Measurements from ENCODE around the gene CHST9.

DNA sequence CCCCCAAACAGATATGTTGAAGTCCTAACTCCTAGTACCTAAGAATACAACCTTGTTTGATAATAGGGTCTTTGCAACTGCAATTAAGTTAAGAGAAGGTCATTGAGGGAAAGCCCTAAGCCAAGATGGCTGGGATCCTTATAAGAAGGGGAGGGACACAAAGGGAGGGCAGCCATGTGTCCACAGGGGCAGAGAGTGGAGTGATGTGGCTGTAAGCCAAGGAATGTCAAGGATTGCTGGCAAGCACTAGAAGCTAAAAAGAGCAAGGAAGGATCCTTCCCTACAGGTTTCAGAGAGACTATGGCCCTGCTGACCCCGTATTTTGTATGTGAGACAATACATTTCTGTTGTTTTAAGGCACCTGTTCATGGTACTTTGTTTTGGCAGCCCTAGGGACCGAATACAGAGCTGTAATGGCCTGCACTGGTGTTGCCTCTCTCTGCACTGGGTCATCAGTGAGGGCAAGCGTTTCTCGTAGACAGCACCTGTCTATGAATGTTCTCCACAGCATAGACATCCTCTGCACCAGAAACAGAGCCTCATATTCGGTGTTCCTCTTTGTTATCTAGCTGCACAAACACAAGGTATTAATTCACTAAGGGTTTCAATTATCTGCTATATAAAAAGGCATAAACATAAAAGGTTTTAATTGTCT lies 244.2 kb downstream of the CHST9 start:
- TF ChIP-seq, protein P1, sequence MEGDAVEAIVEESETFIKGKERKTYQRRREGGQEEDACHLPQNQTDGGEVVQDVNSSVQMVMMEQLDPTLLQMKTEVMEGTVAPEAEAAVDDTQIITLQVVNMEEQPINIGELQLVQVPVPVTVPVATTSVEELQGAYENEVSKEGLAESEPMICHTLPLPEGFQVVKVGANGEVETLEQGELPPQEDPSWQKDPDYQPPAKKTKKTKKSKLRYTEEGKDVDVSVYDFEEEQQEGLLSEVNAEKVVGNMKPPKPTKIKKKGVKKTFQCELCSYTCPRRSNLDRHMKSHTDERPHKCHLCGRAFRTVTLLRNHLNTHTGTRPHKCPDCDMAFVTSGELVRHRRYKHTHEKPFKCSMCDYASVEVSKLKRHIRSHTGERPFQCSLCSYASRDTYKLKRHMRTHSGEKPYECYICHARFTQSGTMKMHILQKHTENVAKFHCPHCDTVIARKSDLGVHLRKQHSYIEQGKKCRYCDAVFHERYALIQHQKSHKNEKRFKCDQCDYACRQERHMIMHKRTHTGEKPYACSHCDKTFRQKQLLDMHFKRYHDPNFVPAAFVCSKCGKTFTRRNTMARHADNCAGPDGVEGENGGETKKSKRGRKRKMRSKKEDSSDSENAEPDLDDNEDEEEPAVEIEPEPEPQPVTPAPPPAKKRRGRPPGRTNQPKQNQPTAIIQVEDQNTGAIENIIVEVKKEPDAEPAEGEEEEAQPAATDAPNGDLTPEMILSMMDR (IDR thresholded peaks at IDR 0.05), result no peak
- no peak for TF ChIP-seq POLR2A (IDR thresholded peaks at IDR 0.05)
